ENCODE measurements around the gene HPCA. TPM values are rescaled to one million over a fixed set of nuclear protein-coding genes. Genes with fewer than 3 reads are reported as not detected.
"Not testable (repeated sequence)": the region's sequence is repeated elsewhere in the genome, so short reads cannot be mapped to it uniquely, and the experiment has no call there.

The HPCA gene
- total RNA-seq, 3 donors from 2014 or later, result not detected

- peaks cover 7% of the 10 kb centered on the region for H3K4me1 Mint-ChIP-seq (ENCODE audit: low read depth)
- H3K9me3 Mint-ChIP-seq, result no peaks in the 10 kb centered on the region
- DNase-seq, result no peak
- no peak for ATAC-seq
- H3K4me3 Mint-ChIP-seq, result peak overlapping the region; percentile 52
- no peaks in the 10 kb centered on the region for H3K36me3 Mint-ChIP-seq (ENCODE audit: insufficient read depth)
- peaks cover 57% of the 10 kb centered on the region for H3K27me3 Mint-ChIP-seq (ENCODE audit: low read depth)
Observed at GRCh38 chr1:32900371-32900955, 14.2 kb downstream of the HPCA start.

- no peak for DNase-seq
- peak; percentile 66 to 72 for ATAC-seq
- Mint-ChIP-seq H3K27me3 (ENCODE audit: low read depth) (peaks cover 53% of the 10 kb centered on the region), H3K4me1 (ENCODE audit: low read depth) (peaks cover 7% of the 10 kb centered on the region), H3K9me3 (no peaks in the 10 kb centered on the region), H3K36me3 (ENCODE audit: insufficient read depth) (no peaks in the 10 kb centered on the region), H3K4me3 (peak within 1 kb of the TSS; percentile 69)
Observed at GRCh38 chr1:32900956-32901822, 14.9 kb downstream of the HPCA start, which contains the start of gene TMEM54. Gene TMEM54 (minus strand): TSS chr1:32901389. CDS start chr1:32901238, 151 bp downstream.

- peaks cover 48% of the 10 kb centered on the region for H3K27me3 Mint-ChIP-seq (ENCODE audit: low read depth)
- DNase-seq, result no peak
- ATAC-seq, result no peak
- H3K4me3 Mint-ChIP-seq, result peak overlapping the region; percentile 69
- H3K4me1 Mint-ChIP-seq (ENCODE audit: low read depth), result peaks cover 7% of the 10 kb centered on the region
- no peaks in the 10 kb centered on the region for H3K36me3 Mint-ChIP-seq (ENCODE audit: insufficient read depth)
- no peaks in the 10 kb centered on the region for H3K9me3 Mint-ChIP-seq
Observed at GRCh38 chr1:32901823-32902534, 15.7 kb downstream of the HPCA start.

- Mint-ChIP-seq H3K4me1 (ENCODE audit: low read depth) (peaks cover 7% of the 10 kb centered on the region), H3K9me3 (no peaks in the 10 kb centered on the region), H3K27me3 (ENCODE audit: low read depth) (peaks cover 43% of the 10 kb centered on the region), H3K36me3 (ENCODE audit: insufficient read depth) (no peaks in the 10 kb centered on the region), H3K4me3 (peak overlapping the region; percentile 69)
- no peak for ATAC-seq
- DNase-seq, result no peak
Observed at GRCh38 chr1:32902535-32902920, 16.2 kb downstream of the HPCA start.

- peaks cover 35% of the 10 kb centered on the region for H3K27me3 Mint-ChIP-seq (ENCODE audit: low read depth)
- no peak for DNase-seq
- H3K36me3 Mint-ChIP-seq (ENCODE audit: insufficient read depth), result no peaks in the 10 kb centered on the region
- H3K4me1 Mint-ChIP-seq (ENCODE audit: low read depth), result peaks cover 7% of the 10 kb centered on the region
- no peak for ATAC-seq
- no peak overlapping the region for H3K4me3 Mint-ChIP-seq
- no peaks in the 10 kb centered on the region for H3K9me3 Mint-ChIP-seq
Observed at GRCh38 chr1:32903991-32904785, 17.9 kb downstream of the HPCA start.

GRCh38 chr1:32904797-32905196 is 18.5 kb downstream of the HPCA start:
- DNase-seq, result no peak
- no peak overlapping the region for H3K4me3 Mint-ChIP-seq
- H3K9me3 Mint-ChIP-seq, result no peaks in the 10 kb centered on the region
- no peak for ATAC-seq
- peaks cover 31% of the 10 kb centered on the region for H3K27me3 Mint-ChIP-seq (ENCODE audit: low read depth)
- H3K36me3 Mint-ChIP-seq (ENCODE audit: insufficient read depth), result no peaks in the 10 kb centered on the region
- H3K4me1 Mint-ChIP-seq (ENCODE audit: low read depth), result peaks cover 7% of the 10 kb centered on the region

- not testable (repeated sequence) for H3K36me3 Mint-ChIP-seq (ENCODE audit: insufficient read depth); H3K4me3 Mint-ChIP-seq; H3K4me1 Mint-ChIP-seq (ENCODE audit: low read depth); H3K9me3 Mint-ChIP-seq; DNase-seq; ATAC-seq
- peaks cover 23% of the 10 kb centered on the region for H3K27me3 Mint-ChIP-seq (ENCODE audit: low read depth)
Observed at GRCh38 chr1:32905588-32905987, 19.3 kb downstream of the HPCA start.

GRCh38 chr1:32906654-32907053 is 20.4 kb downstream of the HPCA start:
- H3K27me3 Mint-ChIP-seq (ENCODE audit: low read depth), result peaks cover 17% of the 10 kb centered on the region

GRCh38 chr1:32907435-32907834 is 21.1 kb downstream of the HPCA start:
- no peak for ATAC-seq
- no peak overlapping the region for H3K4me3 Mint-ChIP-seq
- no peak for DNase-seq
- H3K4me1 Mint-ChIP-seq (ENCODE audit: low read depth), result no peaks in the 10 kb centered on the region
- H3K36me3 Mint-ChIP-seq (ENCODE audit: insufficient read depth), result no peaks in the 10 kb centered on the region
- peaks cover 10% of the 10 kb centered on the region for H3K27me3 Mint-ChIP-seq (ENCODE audit: low read depth)
- no peaks in the 10 kb centered on the region for H3K9me3 Mint-ChIP-seq

More at GRCh38 chr1:32906654-32907053, 20.4 kb downstream of the HPCA start:
- Mint-ChIP-seq H3K9me3 (no peaks in the 10 kb centered on the region), H3K36me3 (ENCODE audit: insufficient read depth) (no peaks in the 10 kb centered on the region), H3K4me3 (no peak overlapping the region), H3K4me1 (ENCODE audit: low read depth) (peaks cover under 1% of the 10 kb centered on the region)
- ATAC-seq, result no peak
- DNase-seq, result no peak

- Mint-ChIP-seq H3K9me3 (no peaks in the 10 kb centered on the region), H3K4me1 (ENCODE audit: low read depth) (no peaks in the 10 kb centered on the region), H3K27me3 (ENCODE audit: low read depth) (no peaks in the 10 kb centered on the region), H3K36me3 (ENCODE audit: insufficient read depth) (no peaks in the 10 kb centered on the region), H3K4me3 (no peak overlapping the region)
- ATAC-seq, result no peak
- DNase-seq, result no peak
Observed at GRCh38 chr1:32910319-32910718, 24.0 kb downstream of the HPCA start.

GRCh38 chr1:32915766-32916706 is 29.7 kb downstream of the HPCA start:
- DNase-seq, result no peak
- Mint-ChIP-seq H3K4me1 (ENCODE audit: low read depth) (peaks cover 2% of the 10 kb centered on the region), H3K36me3 (ENCODE audit: insufficient read depth) (no peaks in the 10 kb centered on the region), H3K4me3 (no peak overlapping the region), H3K27me3 (ENCODE audit: low read depth) (peaks cover 40% of the 10 kb centered on the region), H3K9me3 (no peaks in the 10 kb centered on the region)
- no peak for ATAC-seq

GRCh38 chr1:32917521-32917920 is 31.2 kb downstream of the HPCA start:
- Mint-ChIP-seq H3K36me3 (ENCODE audit: insufficient read depth) (no peaks in the 10 kb centered on the region), H3K9me3 (no peaks in the 10 kb centered on the region), H3K27me3 (ENCODE audit: low read depth) (peaks cover 55% of the 10 kb centered on the region), H3K4me1 (ENCODE audit: low read depth) (peaks cover 2% of the 10 kb centered on the region), H3K4me3 (no peak overlapping the region)
- no peak for DNase-seq
- ATAC-seq, result no peak

GRCh38 chr1:32918179-32918578 is 31.9 kb downstream of the HPCA start:
- Mint-ChIP-seq H3K27me3 (ENCODE audit: low read depth) (peaks cover 61% of the 10 kb centered on the region), H3K36me3 (ENCODE audit: insufficient read depth) (no peaks in the 10 kb centered on the region)

More at GRCh38 chr1:32918179-32918578, 31.9 kb downstream of the HPCA start:
- Mint-ChIP-seq H3K9me3 (no peaks in the 10 kb centered on the region), H3K4me3 (no peak overlapping the region), H3K4me1 (ENCODE audit: low read depth) (peaks cover 2% of the 10 kb centered on the region)
- DNase-seq, result no peak
- ATAC-seq, result no peak

All from activated T-cell treated with anti-CD3 and anti-CD28 coated beads, Interleukin-2, amount 50 U/mL, for 4 hours (primary cell).